HPDE6-E6E7 (cell line): ENCODE results near the gene PTPN4.

Experiments used
- DNase-seq: peaks from one replicate; pipeline ENCODE4 v3.0.0; 2011; ENCODE audit warnings: missing footprints; ENCODE audit errors: extremely low spot score

The PTPN4 gene

DNA sequence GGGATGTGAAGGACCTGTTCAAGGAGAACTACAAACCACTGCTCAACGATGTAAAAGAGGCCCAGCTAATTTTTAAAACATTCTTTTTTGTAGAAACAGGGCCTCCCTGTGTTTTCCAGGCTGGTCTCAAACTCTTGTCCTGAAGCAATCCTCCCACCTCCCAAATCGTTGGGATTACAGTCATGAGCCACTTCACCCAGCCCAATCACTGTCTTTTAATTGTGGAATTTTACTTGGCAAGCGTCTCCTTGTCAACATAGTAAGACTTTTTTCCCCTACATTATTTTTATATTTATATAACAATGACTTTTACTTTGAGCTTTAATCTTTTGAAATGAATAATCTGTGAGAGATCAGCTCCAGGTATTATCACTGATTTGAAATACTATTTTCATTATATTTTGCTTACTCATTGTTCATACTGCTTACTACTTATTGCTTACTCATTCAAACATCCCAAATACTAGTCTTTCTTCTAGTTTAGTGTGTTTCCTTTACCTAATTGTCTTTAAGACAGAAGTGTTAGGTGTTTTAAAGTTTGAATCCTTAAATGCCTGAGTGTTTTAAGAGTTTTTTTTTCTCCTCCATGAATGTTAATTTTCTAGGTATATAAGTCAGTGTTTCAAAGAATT lies 48.9 kb downstream of the PTPN4 start:
- DNase-seq = no peak

DNA sequence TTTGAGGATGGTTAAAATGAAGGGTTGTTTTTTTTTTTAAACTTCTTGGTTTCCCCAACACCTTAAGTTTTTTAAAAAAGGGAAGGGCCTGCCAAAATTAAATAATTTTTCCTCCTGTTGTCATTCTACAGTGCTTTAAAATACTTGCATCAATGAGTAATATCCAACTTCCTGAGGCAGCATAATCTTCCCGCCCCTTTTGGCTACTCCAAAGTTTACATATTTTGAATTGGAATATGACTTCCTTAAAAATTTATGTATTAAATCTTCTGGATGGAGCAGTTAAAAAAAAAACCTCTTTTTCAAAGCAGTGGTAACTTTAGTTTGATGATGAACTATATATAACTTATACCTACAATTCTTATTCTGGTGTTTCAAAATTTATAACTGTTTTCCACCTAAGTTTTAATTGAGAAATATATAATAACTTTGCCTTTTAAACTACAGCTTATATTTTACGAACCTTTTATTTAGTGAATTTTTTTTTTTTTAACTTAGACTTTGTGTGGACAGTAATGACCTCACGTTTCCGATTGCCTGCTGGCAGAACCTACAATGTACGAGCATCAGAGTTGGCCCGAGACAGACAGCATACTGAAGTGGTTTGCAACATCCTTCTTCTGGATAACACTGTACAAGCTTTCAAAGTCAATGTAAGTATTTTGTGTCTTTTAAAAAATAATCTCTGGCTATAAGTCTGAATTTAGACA lies 49.8 kb downstream of the PTPN4 start:
- DNase-seq = no peak

DNA sequence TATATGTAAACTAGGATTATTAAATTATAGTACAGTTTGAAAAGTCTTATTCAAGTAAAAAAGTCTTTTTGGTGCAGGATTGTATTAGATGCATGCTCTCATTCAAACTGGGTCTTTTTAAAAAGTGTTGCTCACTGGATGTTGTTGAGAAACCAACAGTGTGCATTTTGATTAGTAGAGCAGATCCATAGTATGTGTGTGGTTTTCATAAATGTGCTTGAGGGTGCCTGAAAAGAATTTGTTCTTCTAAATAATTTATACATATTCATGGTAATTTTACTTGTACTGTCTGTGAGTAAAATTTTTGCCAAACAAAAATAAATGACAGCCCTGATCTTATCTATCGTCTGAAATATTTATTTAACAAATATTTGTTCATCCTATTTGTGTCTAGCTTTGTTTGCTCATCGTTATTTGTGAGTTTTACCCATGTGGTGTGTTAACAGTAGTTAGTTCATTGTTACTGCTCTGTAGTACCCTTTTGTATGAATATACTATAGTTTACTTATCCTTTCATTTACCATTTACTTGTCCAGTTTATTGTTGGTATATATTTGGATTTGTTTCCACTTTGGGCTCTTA lies 50.4 kb downstream of the PTPN4 start:
- no peak for DNase-seq

DNA sequence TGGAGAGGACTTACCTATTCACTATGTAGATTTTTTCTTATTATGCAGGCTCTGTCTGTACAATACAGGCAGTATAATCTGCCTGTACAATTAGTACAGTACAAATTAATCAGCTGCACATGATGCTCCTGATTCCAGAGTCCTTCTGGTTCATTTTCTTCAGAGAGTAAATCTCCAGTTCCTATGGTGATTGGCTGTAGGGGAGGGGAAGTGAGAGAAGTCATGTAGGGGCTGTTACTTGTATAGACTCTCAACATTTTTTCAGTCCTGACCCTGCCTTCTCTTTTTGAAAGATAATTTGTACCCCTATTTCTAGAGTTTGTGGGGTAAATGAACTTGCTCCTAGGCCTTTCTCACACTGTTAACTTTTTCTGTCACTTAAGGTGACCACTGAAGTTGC lies 54.5 kb downstream of the PTPN4 start:
- DNase-seq = no peak

DNA sequence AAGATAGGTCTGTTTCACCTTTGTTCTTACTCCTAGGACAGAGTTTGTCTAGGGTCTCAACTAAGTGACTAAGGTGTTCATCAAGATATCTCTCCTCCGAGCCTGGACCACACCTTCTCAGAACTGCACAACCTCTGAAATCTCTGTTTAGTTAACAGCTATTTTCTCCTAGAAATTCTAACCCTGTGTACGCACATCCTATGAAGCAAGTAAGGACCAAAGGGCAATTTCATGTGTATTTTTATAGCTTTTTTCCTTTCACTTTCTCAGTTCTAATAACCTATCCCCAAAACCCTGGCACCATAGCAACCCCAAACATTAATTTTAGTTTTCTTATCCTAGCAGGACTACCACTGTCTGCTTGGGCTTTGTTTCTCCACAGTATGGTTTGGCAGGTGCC lies 59.1 kb downstream of the PTPN4 start:
- no peak for DNase-seq

DNA sequence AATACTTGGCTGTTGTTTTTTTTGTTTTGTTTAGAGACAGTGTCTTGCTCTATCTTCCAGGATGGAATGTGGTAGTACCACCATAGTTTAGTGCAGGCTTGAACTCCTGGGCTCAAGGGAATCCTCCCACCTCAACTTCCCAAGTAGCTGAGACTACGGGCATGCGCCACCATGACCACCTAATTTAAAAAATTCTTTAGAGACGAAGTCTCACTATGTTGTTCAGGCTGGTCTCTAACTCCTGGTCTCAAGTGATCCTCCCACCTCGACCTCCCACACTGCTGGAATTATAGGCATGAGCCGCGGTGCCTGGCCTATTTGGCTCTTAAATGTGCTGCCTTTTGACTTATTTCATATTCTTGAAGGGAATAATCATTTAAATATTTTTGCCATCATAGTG lies 60.1 kb downstream of the PTPN4 start:
- no peak for DNase-seq

DNA sequence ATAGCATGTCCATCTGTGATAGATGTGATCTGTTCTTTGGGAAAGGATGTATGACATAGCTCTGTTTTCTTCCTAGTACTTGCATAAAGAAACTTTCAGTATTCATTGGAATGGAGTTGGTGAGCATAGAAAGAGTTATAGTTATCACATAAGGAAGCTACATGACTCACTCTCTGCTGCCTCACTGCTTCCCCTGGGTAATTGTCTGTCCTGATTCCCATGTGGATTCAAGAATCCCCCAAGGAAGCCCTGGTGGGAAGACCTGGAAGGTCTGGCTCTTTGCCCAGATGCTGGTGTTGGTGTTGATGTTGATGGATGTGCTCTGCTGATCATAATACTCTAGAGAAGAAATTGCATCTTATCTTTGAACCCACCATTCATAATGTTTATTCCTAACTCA lies 60.6 kb downstream of the PTPN4 start:
- no peak for DNase-seq

DNA sequence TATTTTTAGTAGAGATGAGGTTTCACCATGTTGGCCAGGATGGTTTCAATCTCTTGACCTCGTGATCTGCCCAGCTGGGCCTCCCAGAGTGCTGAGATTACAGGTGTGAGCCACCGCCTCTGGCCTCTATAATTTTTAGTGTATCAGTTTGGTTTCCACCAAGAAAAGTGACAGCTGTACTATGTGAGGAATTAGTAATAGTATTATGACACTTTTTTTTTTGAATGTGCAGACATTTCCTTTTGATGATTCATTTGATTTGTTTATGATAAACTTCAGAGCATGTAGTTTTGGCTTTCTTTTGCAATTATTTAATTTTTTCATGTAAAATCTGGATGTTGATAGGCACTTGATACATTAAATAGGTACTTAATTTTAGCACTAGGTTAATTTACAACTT lies 61.5 kb downstream of the PTPN4 start:
- no peak for DNase-seq

DNA sequence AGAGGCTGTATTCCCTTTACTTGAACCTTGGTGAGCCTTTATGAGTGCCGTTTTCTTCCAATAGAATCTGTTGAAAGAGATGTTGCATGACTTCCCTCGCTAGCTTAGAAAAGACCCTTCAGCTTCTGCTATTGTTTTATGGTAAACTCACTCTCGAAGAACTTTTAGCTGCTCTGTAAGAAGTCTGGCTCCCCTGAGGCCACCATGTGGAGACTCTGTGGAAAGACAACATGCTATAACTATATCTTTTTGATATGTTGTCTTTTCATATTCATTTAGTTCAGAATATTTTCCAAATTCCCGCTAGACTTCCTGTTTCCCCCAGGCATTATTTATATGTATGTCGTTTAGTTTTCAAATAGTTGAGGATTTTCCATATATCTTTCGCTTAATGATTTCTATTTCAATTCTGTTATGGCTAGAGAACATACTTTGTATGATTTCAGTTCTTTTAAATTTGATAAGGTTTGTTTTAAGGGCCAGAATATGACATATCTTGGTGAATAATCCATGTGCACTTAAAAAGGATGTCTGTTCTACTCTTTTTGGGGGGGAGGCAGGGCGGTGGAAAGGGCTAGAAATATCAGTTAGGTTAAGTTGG lies 64.1 kb downstream of the PTPN4 start:
- peak; percentile 41 for DNase-seq

DNA sequence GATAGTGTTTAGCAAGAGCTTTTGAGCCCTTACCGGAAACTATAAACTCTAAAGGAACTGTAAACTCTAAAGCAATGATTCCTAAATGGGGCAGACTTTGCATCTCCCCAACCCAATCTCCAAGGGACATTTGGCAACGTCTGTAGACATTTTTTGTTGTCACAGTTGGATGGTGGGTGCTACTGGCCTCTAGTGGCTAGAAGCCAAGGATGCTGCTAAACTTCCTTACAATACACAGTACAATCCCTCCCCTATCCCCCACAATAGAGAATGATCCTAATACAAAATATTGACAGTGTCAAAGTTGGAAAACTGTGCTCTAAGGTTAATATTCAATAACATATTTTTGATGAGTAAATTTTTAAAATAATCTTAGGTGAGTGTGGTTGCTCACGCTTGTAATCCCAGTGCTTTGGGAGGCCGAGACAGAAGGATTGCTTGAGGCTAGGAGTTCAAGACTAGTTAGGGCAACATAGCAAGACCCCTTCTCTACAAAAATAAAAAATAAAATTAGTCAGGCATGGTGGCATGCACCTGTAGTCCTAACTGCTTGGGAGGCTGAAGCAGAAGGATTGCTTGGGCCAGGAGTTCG lies 66.7 kb downstream of the PTPN4 start:
- DNase-seq = no peak

DNA sequence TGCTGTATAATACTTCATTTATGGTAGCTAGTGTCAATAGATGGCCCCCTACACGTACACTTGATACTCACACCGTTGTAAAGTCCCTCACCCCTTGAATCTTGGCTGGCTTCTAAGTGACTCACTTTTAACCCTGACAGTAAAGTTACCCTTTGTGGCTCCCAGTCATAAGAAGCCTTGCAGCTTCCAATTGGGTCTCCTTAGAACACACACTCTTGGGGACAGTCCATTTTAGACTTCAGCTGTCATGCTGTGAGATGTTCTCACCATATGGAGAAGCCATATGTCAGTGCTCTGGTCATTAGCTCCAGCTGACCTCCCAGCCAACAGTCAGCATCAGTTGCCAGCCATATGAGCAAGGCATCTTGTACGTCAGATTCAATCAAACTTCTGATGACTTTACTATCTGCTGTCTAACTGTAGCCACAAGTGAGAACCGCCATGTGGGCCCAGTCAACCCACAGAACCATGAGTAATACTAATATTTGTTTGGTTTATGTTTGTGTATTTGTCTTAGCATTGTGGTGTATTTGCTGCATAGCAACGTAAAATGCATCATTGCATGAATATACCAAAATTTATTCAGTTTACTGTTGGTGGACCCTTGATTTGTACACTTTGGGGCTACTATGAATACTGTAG lies 68.3 kb downstream of the PTPN4 start:
- no peak for DNase-seq

DNA sequence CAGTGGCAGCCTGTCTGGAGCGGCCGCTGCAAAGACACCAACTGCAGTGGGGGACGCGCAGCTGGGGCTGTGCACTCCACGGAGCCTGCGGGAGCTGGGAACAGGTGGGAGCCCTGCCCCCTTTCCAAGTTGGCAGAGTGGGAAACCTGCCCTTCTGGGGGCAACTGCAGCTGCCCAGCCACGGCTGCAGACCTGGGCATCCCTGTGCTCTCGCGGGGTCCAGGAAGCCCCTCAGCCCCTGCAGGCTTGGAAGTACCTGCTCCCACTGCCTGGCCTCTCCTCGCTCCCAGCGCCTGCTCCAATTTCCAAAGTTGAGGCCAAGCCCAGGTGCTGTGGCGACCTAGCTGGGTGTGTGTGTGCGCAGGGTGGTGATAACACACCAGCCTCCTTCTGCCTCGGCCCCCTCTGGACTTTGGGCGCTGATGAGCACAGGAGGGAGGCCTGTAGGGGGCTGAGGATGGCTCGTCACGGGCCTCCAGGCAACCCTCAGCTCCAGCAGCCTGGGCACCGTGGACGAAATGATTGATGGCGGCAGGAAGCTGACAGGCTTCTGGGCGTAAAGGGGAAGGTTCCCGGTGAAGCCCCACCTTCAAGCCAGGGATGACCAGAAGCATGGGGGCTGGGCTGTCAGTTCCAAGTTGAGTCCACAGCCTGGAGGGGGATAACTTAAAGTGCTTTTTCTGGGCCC lies 76.9 kb downstream of the PTPN4 start:
- no peak for DNase-seq

DNA sequence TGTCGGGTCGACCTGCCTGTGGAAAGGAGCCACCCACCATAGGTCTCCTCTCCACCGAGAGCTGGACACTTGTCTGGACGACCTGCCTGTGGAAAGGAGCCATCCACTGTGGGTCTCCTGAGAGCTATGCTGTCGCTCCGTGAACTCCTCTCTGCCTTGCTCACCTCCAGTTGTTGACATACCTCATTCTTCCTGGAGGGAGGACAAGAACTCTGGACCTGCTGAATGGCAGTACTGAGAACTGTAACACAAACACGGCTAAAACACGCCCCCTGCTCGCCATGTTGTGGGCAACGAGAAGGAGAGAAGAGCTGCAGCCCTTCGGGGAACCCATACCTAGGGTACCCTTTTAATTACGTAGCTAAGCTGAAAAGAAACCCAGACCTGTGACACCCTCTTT lies 77.6 kb downstream of the PTPN4 start:
- no peak for DNase-seq

DNA sequence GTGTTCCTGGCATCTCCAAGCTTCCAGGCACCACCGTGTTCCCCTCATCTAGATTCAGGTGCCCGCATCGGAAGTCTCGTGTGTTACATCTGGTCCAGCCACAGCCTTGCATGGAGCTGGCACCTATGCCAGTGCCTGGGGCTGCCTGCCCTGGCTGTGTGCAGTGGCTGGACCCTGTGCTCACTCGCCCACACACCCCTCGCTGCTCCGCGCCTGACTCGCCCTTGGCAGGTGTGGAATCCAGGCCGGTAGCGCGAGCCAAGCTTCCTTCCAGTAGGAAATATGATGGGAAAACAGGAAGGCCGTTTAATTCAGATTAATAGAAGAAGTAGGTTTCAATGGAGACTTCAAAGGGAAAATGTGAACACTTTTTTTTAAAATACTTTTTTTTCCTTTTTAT lies 78.0 kb downstream of the PTPN4 start:
- DNase-seq = no peak

DNA sequence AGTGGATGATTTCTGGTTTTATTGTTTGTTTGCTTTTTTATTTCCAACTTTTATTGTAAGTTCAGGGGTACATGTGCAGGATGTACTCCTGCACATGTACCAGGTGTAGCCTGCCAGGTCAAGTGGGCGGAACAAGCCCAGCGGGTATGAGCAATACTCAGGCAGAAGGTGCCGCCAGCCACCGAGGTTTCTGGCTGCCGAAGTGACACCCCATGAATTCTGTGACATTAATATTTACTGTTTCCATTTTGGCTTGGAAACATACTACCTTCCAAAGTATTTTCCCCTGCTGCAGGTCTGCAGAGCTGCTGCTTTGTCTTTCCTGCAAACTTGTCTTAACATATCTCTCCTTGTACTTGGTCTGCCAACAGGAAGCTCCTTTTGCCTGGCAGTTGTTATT lies 78.5 kb downstream of the PTPN4 start:
- peak; percentile 14 for DNase-seq

DNA sequence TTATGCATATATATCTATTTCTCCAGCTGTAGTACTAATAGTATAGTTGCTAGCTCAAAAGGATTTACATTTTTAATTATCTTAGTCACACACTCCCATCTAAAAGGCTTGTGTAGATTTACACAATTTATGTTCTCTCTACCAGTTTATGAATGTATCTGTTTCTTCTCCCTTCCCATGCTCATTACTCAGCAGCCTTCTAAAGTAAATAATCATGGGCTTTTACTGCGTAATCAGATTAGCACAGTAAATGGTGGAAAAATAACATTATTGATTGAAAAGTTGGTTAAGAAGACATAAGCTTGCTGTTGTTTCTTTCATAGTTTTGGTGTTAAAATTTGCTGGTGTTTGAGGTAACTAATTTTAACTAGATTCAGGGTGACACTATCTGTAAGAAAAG lies 81.8 kb downstream of the PTPN4 start:
- DNase-seq = no peak

DNA sequence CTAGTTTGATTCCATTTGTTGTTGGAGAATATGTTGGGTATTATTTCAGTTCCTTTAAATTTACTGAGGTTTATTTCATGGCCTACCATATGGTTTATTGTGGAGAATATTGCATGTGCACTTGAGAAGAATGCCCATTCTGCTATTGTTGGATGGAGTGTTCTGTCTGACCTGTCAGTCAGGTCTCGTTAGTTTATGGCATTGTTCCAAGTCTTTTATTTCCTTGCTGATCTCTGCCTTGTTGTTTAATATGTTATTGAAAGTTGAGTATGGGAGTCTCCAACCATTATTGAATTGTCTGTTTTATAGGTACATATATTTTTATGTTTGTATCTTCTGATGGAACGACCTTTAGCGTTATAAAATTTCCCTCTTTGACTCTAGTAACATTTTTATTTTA lies 86.3 kb downstream of the PTPN4 start:
- DNase-seq = no peak

DNA sequence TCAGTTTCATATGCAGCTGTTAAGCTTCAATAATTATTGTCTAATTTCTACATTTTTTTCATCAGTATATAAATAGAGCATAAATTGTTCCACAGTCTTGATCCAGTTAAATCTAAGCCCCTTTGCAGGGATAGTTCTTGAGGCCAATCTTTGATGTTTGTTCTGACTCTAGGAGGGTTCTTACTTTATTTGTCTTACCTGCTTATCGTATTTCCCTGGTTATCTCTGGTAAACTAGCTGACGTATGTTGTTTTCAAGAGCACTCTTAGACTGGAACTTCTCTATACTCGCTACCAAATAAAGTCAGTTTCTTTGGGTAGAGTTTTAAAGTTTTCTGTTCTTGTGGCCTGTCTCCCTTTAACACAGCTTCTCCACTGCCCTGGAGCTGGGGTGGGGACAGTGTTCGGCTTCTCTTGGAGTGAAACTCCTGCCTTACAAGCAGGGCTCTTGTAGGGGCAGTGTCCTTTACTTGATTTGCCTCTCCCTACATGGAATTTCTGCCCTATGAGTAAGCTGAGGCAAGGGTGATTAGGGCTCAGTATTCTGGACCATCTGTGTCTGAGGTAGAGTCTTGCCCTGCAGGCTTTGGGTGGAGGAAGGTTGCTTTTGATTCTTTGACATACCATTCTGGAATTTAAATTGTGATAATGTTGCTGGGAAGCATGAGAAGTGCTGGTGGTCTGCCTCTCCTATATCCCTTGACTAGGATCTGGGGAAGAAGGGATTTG lies 90.3 kb downstream of the PTPN4 start:
- no peak for DNase-seq

DNA sequence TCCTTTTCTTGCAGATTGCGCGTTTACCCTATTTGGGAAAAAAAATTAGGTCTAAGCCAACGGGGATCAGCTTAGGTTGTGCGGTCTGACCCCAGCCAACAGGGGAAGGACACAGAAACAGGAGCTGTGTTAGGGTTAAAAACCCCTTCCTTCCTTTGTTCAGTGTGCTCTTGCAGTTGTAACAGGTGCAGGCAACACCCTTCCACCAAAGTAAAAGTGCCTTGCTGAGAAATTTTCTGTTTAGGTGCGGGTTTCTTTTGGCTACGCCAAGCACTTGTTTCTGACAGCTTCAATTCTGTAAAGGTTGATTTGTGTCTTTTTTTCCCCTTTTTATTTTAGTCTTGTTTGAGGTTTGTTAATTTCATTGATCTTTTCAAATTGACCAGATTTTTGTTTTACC lies 92.5 kb downstream of the PTPN4 start:
- no peak for DNase-seq

DNA sequence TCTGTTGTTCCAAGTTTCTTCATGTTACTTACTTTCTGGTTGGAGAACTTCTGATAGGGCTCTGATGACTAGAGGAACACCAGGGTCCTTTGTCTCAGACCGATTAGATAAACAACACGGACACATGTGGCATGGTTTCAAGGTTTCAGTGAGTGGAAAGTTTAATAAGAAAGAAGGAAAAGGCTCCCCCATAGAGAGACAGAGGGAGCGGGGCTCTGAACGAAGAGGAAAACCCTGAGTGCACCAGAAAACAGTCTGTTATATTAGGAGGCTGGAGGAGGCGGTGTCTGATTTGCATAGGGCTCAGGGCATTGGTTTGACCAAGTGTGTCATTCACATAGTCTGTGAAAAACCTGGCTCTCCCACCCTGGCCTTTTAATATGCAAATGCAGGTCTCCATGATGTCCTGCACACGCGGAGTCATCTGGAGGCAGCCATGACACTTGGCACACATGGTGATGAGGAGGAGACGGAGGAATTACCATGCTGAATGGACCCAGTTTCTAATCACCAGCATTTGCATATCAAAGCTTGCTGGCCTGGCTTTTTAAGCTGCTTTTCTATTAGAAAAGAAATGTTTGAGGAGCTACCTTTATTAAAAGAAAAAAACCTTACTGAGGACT lies 94.2 kb downstream of the PTPN4 start:
- DNase-seq = no peak
